DND-41 (cell line): Measurements from ENCODE around the gene TTLL12.

Source experiments
- CTCF ChIP-seq: IDR thresholded peaks from 2 replicates; pipeline ENCODE4 v1.5.1; 2012; ENCODE audit warnings: borderline replicate concordance, low read length, moderate library complexity, mild to moderate bottlenecking; ENCODE audit not compliant: poor library complexity, severe bottlenecking; ENCODE audit errors: extremely low read depth
- EZH2 ChIP-seq: IDR thresholded peaks from 3 replicates; pipeline ENCODE4 v1.6.1; 2012; ENCODE audit warnings: borderline replicate concordance, low read depth, mild to moderate bottlenecking, moderate library complexity, low read length, inconsistent platforms; ENCODE audit not compliant: severe bottlenecking

GRCh38 chr22:43118024-43118849 is 68.7 kb downstream of the TTLL12 start:
- TF ChIP-seq EZH2 (no peak), CTCF (no peak)
